HG03354 (cell line): Measurements from ENCODE around the gene TMEM91.

Source experiments
- ATAC-seq: cut with Tn5 transposase; IDR thresholded peaks from one replicate; pipeline ENCODE4 v1.9.1; 2021; ENCODE audit warnings: mild to moderate bottlenecking; ENCODE audit not compliant: unreplicated experiment, poor library complexity, severe bottlenecking

The TMEM91 gene

GRCh38 chr19:41426116-41426841 is 49.9 kb downstream of the TMEM91 start:
- no peak for ATAC-seq

- ATAC-seq: no peak
Measured at GRCh38 chr19:41426952-41427646, 50.8 kb downstream of the TMEM91 start, which contains the start of gene B3GNT8. Gene B3GNT8 (minus strand): TSS chr19:41427374. CDS start chr19:41426778, 596 bp downstream.

GRCh38 chr19:41427647-41428480 is 51.5 kb downstream of the TMEM91 start:
- no peak for ATAC-seq

DNA sequence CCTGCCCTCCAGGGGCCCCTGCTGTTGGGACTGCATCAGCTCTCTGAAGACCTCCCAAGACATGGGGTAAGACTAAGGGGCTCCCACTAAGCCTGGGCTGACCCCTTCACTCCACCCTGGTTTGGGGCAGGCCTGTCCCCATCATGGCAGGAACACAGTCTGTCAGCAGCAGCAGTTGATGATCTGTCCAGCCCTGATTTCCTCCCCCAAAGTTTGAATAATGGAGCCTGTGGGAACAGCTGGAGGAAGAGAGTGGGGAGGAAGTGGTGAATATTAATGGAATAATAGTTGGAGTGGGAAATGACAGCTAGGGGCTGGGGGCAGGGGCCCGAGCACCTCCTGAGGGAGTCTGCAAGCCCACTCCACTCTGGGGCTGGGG is 52.1 kb downstream of the TMEM91 start:
- ATAC-seq: no peak

- no peak for ATAC-seq
Measured at GRCh38 chr19:41430922-41431321, 54.6 kb downstream of the TMEM91 start.

GRCh38 chr19:41431426-41432386 is 55.4 kb downstream of the TMEM91 start:
- ATAC-seq: no peak

DNA sequence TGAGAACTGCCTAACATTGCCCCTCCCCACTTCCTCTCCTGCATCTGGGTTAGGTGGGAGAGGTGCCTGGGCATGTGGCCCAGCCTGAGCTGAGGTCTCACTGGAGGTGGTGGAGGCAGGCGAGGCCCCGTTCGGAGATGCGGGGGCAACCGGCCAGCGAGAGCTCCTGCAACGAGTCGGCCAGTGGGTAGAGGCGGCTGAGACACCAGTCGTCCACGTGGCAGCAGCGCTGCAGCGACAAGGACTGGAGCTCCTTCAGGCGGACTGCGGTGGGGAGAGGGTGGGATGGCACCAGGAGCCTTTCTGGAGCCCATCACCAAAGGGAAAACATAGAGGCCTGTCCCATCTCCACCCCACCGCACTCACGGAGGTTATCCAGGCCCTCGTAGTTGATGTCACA is 56.8 kb downstream of the TMEM91 start:
- ATAC-seq: no peak
